ENCODE results near the gene ZNF326. TPM values are rescaled to one million over a fixed set of nuclear protein-coding genes. Genes with fewer than 3 reads are reported as not detected.

The ZNF326 gene
- total RNA-seq, 1 donor from 2014 or later: 0.75 TPM

DNA sequence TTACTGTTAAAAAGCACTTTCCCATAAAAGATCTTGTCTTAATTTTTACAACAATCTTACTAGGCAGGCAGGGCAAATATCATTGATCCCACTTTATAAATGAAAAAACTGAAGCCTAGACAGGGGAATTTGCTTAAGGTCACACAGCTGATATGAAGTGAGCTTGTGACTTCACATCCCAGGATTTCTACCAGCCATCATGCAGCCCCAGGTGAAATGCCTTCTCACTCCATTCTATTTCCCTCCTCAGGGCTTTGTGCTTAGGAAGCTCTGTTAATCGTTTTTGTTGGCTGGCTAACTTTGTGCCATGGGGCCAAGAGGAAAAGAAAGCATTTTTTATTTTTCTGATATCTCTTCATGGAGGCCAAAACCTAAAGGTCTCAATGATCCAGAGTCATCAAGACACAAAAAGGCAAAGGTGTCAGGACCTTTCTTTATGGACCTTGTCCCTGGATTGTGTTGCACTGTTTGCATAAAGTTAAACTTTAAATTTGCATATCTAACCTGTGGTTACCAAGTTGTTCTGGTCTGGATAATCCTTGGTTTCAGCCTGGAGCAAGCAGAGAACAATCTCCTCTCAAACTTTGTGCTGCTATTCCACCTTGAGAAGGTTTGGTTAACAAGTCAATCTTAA, 44.8 kb upstream of the ZNF326 start:
- no peak for DNase-seq (ENCODE audit: low spot score in 2 of 2)
- no peaks in the 10 kb centered on the region for H3K9me3 ChIP-seq
- TF ChIP-seq CTCF (IDR thresholded peaks at IDR 0.05): no peak
- H3K36me3 ChIP-seq: no peaks in the 10 kb centered on the region
- no peaks in the 10 kb centered on the region for H3K4me1 ChIP-seq
- no peak overlapping the region for H3K27ac ChIP-seq
- no peak overlapping the region for H3K4me3 ChIP-seq
- intact Hi-C loops (cut with DNase I): no loop called here
- no peaks in the 10 kb centered on the region for H3K27me3 ChIP-seq

GRCh38 chr1:89950703-89951102, 44.2 kb upstream of the ZNF326 start:
- Histone ChIP-seq H3K27ac (no peak overlapping the region), H3K4me3 (no peak overlapping the region), H3K36me3 (no peaks in the 10 kb centered on the region), H3K27me3 (no peaks in the 10 kb centered on the region), H3K4me1 (no peaks in the 10 kb centered on the region), H3K9me3 (no peaks in the 10 kb centered on the region)
- no peak for DNase-seq (ENCODE audit: low spot score in 2 of 2)
- no peak for TF ChIP-seq CTCF (IDR thresholded peaks at IDR 0.05)
- intact Hi-C loops (cut with DNase I): no loop called here

DNA sequence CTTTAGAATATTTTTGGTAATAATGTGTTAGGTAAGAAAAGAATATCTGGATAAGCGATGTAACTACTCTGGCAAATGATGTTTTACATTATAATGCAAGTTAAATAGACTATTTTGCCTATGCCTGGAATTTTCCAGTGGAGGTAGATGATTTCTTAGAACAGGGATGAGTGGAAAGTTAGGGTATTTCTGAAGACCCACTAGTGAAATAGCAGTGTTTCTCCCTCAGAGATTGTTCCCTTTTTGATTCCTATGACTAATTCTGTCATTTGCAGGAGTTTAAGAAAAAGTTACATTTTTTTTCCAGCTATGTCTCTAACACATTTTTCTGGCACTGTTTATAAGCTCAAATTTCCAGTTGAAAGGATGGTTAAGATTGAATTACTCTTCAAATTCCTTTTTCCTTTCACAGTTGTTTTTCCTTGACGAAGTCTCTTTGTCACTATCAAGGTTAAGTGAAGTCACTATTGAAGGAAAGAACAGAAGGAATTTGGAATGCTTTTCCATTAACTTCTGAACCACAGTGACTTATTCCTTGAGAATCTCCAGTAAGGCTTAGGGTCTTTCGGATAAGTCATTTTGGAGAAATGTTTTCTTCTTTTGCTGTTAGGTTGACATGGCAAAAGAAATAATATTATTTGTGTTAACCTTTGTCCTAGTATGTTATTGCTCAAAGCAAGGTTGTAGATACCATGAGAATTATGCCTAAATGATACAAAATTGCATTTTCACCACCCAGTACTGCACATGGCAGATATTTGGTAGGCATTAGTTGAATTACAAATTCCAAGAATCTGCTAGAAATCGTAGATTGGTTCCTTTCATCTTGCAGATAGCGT, 42.9 kb upstream of the ZNF326 start:
- Histone ChIP-seq H3K27ac (no peak overlapping the region), H3K36me3 (no peaks in the 10 kb centered on the region), H3K4me3 (no peak overlapping the region), H3K27me3 (no peaks in the 10 kb centered on the region), H3K4me1 (no peaks in the 10 kb centered on the region), H3K9me3 (no peaks in the 10 kb centered on the region)
- DNase-seq (ENCODE audit: low spot score in 2 of 2): no peak
- TF ChIP-seq CTCF (IDR thresholded peaks at IDR 0.05): no peak
- intact Hi-C loops (cut with DNase I): no loop called here

- H3K9me3 ChIP-seq: no peaks in the 10 kb centered on the region
- H3K27me3 ChIP-seq: no peaks in the 10 kb centered on the region
- no peaks in the 10 kb centered on the region for H3K36me3 ChIP-seq
- no peak for DNase-seq (ENCODE audit: low spot score in 2 of 2)
- no peak overlapping the region for H3K4me3 ChIP-seq
- intact Hi-C loops (cut with DNase I): no loop called here
- no peaks in the 10 kb centered on the region for H3K4me1 ChIP-seq
- no peak overlapping the region for H3K27ac ChIP-seq
- no peak for TF ChIP-seq CTCF (IDR thresholded peaks at IDR 0.05)
These were observed 42.2 kb upstream of the ZNF326 start for GRCh38 chr1:89952605-89953130.

GRCh38 chr1:89953131-89953626, 41.7 kb upstream of the ZNF326 start:
- H3K36me3 ChIP-seq: no peaks in the 10 kb centered on the region
- no peak for DNase-seq (ENCODE audit: low spot score in 2 of 2)
- intact Hi-C loops (cut with DNase I): no loop called here
- no peak overlapping the region for H3K4me3 ChIP-seq
- H3K4me1 ChIP-seq: no peaks in the 10 kb centered on the region
- H3K27ac ChIP-seq: no peak overlapping the region
- H3K27me3 ChIP-seq: no peaks in the 10 kb centered on the region
- no peak for TF ChIP-seq CTCF (IDR thresholded peaks at IDR 0.05)
- H3K9me3 ChIP-seq: no peaks in the 10 kb centered on the region
